Right lobe of liver (tissue), 4 donors: Measurements from ENCODE around the gene ENTREP1.

Experiments used
- CTCF ChIP-seq, 4 donors: fragments of 200-600 bp in 3 of 4; fragments of 450-650 bp in 1 of 4; IDR thresholded peaks; one replicate each; pipeline versions ENCODE4 v1.5.1 to v1.8.0; 2016 to 2022; ENCODE audit warnings: antibody characterized with exemption in 4 of 4, mild to moderate bottlenecking in 2 of 4
- POLR2A ChIP-seq: fragments of 450-650 bp; IDR thresholded peaks from one replicate; pipeline ENCODE4 v1.6.1; 2017; ENCODE audit warnings: antibody characterized with exemption, mild to moderate bottlenecking
- donor health status: DM: no; HTN: no; CAD: no.
- donor health status: DM: no; HTN: no; CAD: no.
- donor health status: DM: no; HTN: yes; CAD: no.

GRCh38 chr9:69425136-69425801, 100.3 kb downstream of the ENTREP1 start:
- TF ChIP-seq CTCF (IDR thresholded peaks at IDR 0.05) (no peak), POLR2A (no peak)
